HAP-1 (cell line): ENCODE measurements around the gene ZNF433.
A peak's percentile ranks its signal among the peaks of the same experiment; 100 is the strongest.
"Not testable (repeated sequence)": the region's sequence is repeated elsewhere in the genome, so short reads cannot be mapped to it uniquely, and the experiment has no call there.

ENCODE experiments used
- DNase-seq, 2 experiments: peaks; one replicate each; pipeline ENCODE4 v3.0.0-alpha.2; 2016 to 2020; ENCODE audit warnings: low spot score in 2 of 2
- H3K27me3 ChIP-seq: fragments of 250-450 bp; sonication (Bioruptor Pico); 2 replicates; pipeline ENCODE4 v1.5.1; 2020; ENCODE audit warnings: low read depth, mild to moderate bottlenecking, moderate library complexity
- H3K36me3 ChIP-seq: fragments of 250-450 bp; sonication (Bioruptor Pico); replicated peaks from 2 replicates; pipeline ENCODE4 v1.5.1; 2020; ENCODE audit warnings: mild to moderate bottlenecking
- H3K4me1 ChIP-seq: fragments of 250-450 bp; sonication (Bioruptor Pico); 2 replicates; pipeline ENCODE4 v1.5.1; 2020; ENCODE audit warnings: mild to moderate bottlenecking
- H3K4me3 ChIP-seq: fragments of 250-450 bp; sonication (Bioruptor Pico); 2 replicates; pipeline ENCODE4 v1.5.1; 2020; ENCODE audit warnings: mild to moderate bottlenecking, moderate library complexity
- H3K9me3 ChIP-seq: fragments of 250-450 bp; sonication (Bioruptor Pico); 2 replicates; pipeline ENCODE4 v1.5.1; 2020; ENCODE audit warnings: mild to moderate bottlenecking, moderate library complexity
- in situ Hi-C: fragments of 300-500 bp; cut with MboI; formaldehyde crosslinking; loops from 3 replicates; pipeline ENCODE4 v1.14.3; 2020; ENCODE audit warnings: low sequenced_read_pairs, inconsistent platforms, mixed read lengths

Gene ZNF433

GRCh38 chr19:12034620-12035019 is 859 bp downstream of the ZNF433 start:
- DNase-seq = no peak
- no peaks in the 10 kb centered on the region for H3K27me3 ChIP-seq
- H3K4me3 ChIP-seq = no peak overlapping the region

DNA sequence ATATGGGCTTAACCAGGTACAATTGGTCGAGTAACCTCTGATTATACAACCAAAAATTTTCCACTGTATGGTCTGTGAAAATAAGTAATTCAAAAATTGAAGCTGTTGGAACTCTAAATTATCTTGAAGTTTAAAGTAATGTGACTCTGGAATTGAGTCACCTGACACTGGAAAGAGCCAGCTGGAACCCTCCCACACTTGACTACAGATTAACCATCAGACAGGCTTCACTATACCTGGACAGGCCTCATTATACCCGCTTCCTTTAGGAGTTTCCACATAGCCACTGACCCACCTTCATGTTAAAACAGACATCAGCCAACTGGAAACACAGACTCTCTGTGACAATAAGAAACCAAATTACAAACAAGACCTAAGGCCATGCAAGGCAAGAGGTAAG is 1.3 kb downstream of the ZNF433 start:
- H3K4me3 ChIP-seq = no peak overlapping the region
- in situ Hi-C loops = no loop called here
- H3K36me3 ChIP-seq = no peaks in the 10 kb centered on the region
- no peaks in the 10 kb centered on the region for H3K27me3 ChIP-seq
- H3K4me1 ChIP-seq = no peaks in the 10 kb centered on the region
- DNase-seq = no peak
- H3K9me3 ChIP-seq = peaks cover 2% of the 10 kb centered on the region; the same call in 1 of the 2 replicates

More at GRCh38 chr19:12034620-12035019, 859 bp downstream of the ZNF433 start:
- peaks cover 2% of the 10 kb centered on the region; the same call in 1 of the 2 replicates for H3K9me3 ChIP-seq
- in situ Hi-C loops = no loop called here
- H3K36me3 ChIP-seq = no peaks in the 10 kb centered on the region
- H3K4me1 ChIP-seq = no peaks in the 10 kb centered on the region

DNA sequence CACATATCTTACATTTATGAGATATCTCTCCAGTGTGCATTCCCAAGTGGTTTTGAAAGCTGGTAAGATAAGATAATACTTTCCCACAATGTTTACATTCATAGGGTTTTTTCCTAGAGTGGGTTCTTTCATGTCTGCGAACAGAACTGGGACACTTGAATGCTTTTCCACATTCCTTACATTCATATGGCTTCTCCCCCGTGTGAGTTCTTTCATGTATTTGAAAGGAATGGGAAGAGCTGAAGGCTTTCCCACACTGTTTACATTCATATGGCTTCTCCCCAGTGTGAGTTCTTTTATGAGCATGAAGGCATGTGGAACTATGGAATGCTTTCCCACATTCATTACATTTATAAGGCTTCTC is 19.7 kb downstream of the ZNF433 start:
- peaks cover 2% of the 10 kb centered on the region; the same call in 1 of the 2 replicates for H3K9me3 ChIP-seq
- H3K27me3 ChIP-seq = no peaks in the 10 kb centered on the region
- H3K4me1 ChIP-seq = no peaks in the 10 kb centered on the region
- in situ Hi-C loops = no loop called here
- H3K36me3 ChIP-seq = no peaks in the 10 kb centered on the region
- no peak overlapping the region for H3K4me3 ChIP-seq
- no peak for DNase-seq

DNA sequence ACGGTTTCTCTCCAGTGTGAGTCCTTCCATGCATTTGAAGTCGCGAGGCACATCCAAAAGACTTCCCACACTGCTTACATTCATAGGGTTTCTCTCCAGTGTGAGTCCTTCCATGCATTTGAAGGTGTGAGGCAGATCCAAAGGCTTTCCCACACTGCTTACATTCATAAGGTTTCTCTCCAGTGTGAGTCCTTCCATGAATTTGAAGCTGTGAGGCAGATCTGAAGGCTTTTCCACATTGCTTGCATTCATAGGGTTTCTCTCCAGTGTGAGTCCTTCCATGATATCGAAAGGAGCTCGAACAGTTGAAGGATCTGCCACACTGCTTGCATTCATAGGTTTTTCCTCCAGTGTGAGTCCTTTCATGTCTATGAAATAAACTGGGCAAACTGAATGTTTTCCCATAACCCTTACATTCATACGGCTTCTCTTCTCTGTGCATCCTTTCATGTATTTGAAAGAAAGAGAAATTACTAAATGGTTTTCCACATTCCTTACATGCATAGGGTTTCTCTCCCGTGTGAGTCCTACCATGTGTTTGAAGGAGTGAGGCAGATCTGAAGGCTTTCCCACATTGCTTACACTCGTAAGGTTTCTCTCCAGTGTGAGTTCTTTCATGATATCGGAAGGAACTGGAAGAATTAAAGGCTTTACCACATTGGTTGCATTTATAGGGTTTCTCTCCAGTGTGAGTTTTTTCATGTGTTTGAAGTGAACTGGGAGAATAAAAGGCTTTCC is 20.3 kb downstream of the ZNF433 start:
- DNase-seq = no peak
- in situ Hi-C loops = no loop called here
- H3K4me3 ChIP-seq = no peak overlapping the region
- no peaks in the 10 kb centered on the region for H3K4me1 ChIP-seq
- H3K36me3 ChIP-seq = no peaks in the 10 kb centered on the region
- no peaks in the 10 kb centered on the region for H3K27me3 ChIP-seq
- peaks cover 2% of the 10 kb centered on the region; the same call in 1 of the 2 replicates for H3K9me3 ChIP-seq

- in situ Hi-C loops = no loop called here
- no peaks in the 10 kb centered on the region for H3K4me1 ChIP-seq
- H3K36me3 ChIP-seq = no peaks in the 10 kb centered on the region
- H3K4me3 ChIP-seq = no peak overlapping the region
- H3K9me3 ChIP-seq = no peaks in the 10 kb centered on the region
- H3K27me3 ChIP-seq = no peaks in the 10 kb centered on the region
- no peak for DNase-seq
Measured at GRCh38 chr19:12000152-12000981, 35.1 kb downstream of the ZNF433 start.

GRCh38 chr19:11995174-11995573 is 40.3 kb downstream of the ZNF433 start:
- no peaks in the 10 kb centered on the region for H3K36me3 ChIP-seq
- DNase-seq = no peak
- no peaks in the 10 kb centered on the region for H3K4me1 ChIP-seq
- H3K9me3 ChIP-seq = no peaks in the 10 kb centered on the region
- no peaks in the 10 kb centered on the region for H3K27me3 ChIP-seq
- in situ Hi-C loops = no loop called here
- no peak overlapping the region for H3K4me3 ChIP-seq

- H3K4me3 ChIP-seq, in situ Hi-C loops, H3K9me3 ChIP-seq, H3K27me3 ChIP-seq, H3K4me1 ChIP-seq, DNase-seq, H3K36me3 ChIP-seq: not testable (repeated sequence)
Measured at GRCh38 chr19:11991921-11992320, 43.6 kb downstream of the ZNF433 start.

GRCh38 chr19:11989112-11989456 is 46.4 kb downstream of the ZNF433 start:
- no peak overlapping the region for H3K4me3 ChIP-seq
- H3K4me1 ChIP-seq = no peaks in the 10 kb centered on the region
- DNase-seq = no peak
- peaks cover 3% of the 10 kb centered on the region; the same call in 1 of the 2 replicates for H3K9me3 ChIP-seq
- H3K27me3 ChIP-seq = no peaks in the 10 kb centered on the region
- in situ Hi-C loops = no loop called here
- H3K36me3 ChIP-seq = no peaks in the 10 kb centered on the region

DNA sequence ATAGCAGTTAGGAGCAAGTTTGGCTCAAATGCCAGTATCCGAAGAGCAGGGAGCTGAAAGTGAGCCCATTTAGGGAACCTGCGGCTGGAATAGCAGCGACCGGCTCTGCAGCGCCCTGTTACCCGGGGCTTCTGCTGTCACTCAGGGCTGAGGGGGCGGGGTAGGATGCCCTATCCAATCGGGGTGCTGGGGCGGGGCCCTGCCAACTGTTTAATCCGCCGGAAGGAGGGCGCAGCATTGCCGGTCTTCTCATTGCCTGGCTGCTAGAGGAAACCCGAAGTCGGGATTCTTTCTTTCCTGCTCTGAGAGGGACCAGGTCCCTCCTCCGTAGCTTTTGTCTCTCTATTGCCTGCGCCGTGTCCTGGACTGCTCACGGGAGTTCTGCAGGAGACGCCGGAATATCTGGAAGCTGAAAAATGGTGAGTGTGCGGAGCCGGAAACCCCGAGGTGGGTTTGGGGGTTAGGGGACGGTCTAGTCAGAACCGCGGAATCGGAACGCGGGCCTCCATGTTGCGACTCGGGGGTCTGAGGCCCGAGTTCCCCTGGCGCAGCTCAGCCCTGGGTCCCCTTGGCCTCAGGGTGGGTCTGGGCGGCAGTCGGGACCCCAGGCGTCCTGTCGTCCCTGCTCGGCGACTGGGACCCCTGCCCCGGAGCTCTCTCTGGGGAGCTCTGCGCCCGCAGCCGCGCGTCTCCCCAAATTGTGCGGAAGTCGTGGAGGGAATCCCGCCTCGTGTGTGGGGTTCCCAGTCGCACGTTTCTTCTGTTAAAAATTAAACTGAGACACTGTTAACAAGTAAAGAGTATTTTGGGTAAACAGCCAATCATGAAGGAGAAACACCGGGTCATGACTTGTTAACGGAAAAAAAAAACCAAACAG is 47.8 kb downstream of the ZNF433 start:
- Histone ChIP-seq H3K36me3 (no peaks in the 10 kb centered on the region), H3K27me3 (no peaks in the 10 kb centered on the region), H3K4me3 (peak overlapping the region; percentile 42), H3K4me1 (no peaks in the 10 kb centered on the region), H3K9me3 (peaks cover 3% of the 10 kb centered on the region; the same call in 1 of the 2 replicates)
- in situ Hi-C loops = no loop called here
- peak; percentile 70 to 89 for DNase-seq

DNA sequence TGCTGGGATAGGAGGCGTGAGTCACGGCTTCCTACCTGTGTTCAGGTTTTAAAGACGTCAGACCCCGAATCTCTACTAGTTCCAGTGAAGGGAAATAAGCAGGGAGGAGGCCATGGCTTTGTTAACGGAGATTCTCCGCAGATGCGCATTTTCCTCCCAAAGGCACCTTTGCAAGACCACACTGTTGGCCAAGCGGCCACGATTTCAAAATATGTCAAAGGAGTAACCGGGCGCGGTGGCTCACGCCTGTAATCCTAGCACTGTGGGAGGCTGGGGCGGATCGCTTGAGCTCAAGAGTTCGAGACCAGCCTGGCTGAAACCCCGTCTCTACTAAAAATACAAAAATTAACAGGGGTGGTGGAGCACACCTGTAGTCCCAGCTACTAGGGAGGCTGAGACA is 48.7 kb downstream of the ZNF433 start:
- Histone ChIP-seq H3K9me3 (peaks cover 3% of the 10 kb centered on the region; the same call in 1 of the 2 replicates), H3K36me3 (no peaks in the 10 kb centered on the region), H3K4me1 (no peaks in the 10 kb centered on the region), H3K27me3 (no peaks in the 10 kb centered on the region), H3K4me3 (no peak overlapping the region)
- no peak for DNase-seq
- in situ Hi-C loops = no loop called here

DNA sequence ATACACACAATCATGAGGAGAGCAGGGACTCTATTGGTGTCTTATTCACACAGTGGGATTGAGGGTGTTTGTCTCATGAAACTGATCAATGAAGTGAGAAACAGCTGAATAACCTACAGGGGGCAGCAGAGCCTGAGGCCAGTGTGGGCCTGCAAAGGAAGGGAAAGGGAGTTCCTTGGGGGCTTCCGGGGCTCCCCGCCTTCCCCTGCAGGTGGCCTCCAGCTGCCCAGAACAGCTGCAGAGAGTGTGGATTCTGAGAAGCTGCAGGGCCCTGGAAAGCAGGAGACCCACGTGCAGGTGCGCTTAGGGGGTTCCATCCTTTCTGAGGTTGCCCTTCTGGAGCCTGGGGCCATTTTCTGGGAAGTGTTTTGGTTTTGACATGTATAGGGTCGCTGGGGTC is 50.5 kb downstream of the ZNF433 start:
- DNase-seq = no peak

DNA sequence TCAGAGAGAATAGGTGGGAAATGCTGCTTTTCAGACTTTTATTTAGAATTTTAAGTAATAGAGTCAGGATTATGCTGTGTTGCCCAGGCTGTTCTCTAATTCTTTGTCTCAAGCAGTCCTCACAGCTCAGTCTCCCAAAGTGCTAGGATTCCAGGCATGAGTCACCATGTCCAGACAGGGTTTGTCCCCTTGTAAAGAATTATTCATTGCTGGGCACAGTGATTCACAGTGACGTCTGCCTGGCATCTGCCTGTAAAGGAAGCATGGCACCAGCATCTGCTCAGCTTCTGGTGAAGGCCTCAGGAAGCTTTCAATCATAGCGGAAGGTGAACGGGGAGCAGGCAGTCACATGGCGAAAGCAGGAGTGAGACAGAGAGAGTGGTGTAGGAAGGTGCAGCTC is 53.0 kb downstream of the ZNF433 start:
- no peak for DNase-seq
- H3K9me3 ChIP-seq = peaks cover 17% of the 10 kb centered on the region; the same call in 1 of the 2 replicates
- in situ Hi-C loops = no loop called here
- no peaks in the 10 kb centered on the region for H3K4me1 ChIP-seq
- no peaks in the 10 kb centered on the region for H3K36me3 ChIP-seq
- no peaks in the 10 kb centered on the region for H3K27me3 ChIP-seq
- no peak overlapping the region for H3K4me3 ChIP-seq

More for the DNA sequence above, 50.5 kb downstream of the ZNF433 start:
- in situ Hi-C loops = no loop called here
- peaks cover 3% of the 10 kb centered on the region; the same call in 1 of the 2 replicates for H3K9me3 ChIP-seq
- no peaks in the 10 kb centered on the region for H3K27me3 ChIP-seq
- H3K4me1 ChIP-seq = no peaks in the 10 kb centered on the region
- no peaks in the 10 kb centered on the region for H3K36me3 ChIP-seq
- no peak overlapping the region for H3K4me3 ChIP-seq

DNA sequence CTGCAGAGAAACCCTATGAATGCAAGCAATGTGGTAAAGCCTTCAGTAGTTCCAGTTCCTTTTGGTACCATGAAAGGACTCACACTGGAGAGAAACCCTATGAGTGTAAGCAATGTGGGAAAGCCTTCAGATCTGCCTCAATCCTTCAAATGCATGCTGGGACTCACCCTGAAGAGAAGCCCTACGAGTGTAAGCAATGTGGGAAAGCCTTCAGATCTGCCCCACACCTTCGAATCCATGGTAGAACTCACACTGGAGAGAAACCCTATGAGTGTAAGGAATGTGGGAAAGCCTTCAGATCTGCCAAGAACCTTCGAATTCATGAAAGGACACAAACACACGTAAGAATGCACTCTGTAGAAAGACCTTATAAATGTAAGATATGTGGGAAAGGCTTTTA is 56.0 kb downstream of the ZNF433 start:
- H3K36me3 ChIP-seq = no peaks in the 10 kb centered on the region
- H3K9me3 ChIP-seq = peaks cover 14% of the 10 kb centered on the region
- H3K27me3 ChIP-seq = no peaks in the 10 kb centered on the region
- no peaks in the 10 kb centered on the region for H3K4me1 ChIP-seq
- no peak for DNase-seq
- in situ Hi-C loops = no loop called here
- H3K4me3 ChIP-seq = no peak overlapping the region
